Cardiac muscle cell (in vitro differentiated cells and primary cell): ENCODE measurements around the gene SRD5A2. TPM values are rescaled to one million over a fixed set of nuclear protein-coding genes. Genes with fewer than 3 reads are reported as not detected.

Source experiments
- DNase-seq, 2 donors: peaks; one replicate each; pipeline versions ENCODE4 v3.0.0 to v3.0.0-alpha.2; 2010 to 2017; ENCODE audit warnings: low read depth in 1 of 2, low spot score in 1 of 2
- H3K27ac ChIP-seq: fragments of 200-600 bp; sonication (generic); 2 replicates; pipeline ENCODE4 v1.5.1; 2016
- H3K27me3 ChIP-seq: fragments of 200-600 bp; sonication (generic); 2 replicates; pipeline ENCODE4 v1.6.0; 2016; ENCODE audit warnings: control low read depth
- H3K36me3 ChIP-seq: fragments of 200-600 bp; sonication (generic); 2 replicates; pipeline ENCODE4 v1.5.1; 2016; ENCODE audit warnings: control low read depth
- H3K4me1 ChIP-seq: fragments of 200-600 bp; sonication (generic); 2 replicates; pipeline ENCODE4 v1.8.1; 2017; ENCODE audit warnings: low read depth, mild to moderate bottlenecking, mixed run types
- H3K4me3 ChIP-seq: fragments of 200-600 bp; sonication (generic); 2 replicates; pipeline ENCODE4 v1.5.1; 2016; ENCODE audit warnings: mild to moderate bottlenecking
- H3K9me3 ChIP-seq: fragments of 200-600 bp; sonication (generic); 2 replicates; pipeline ENCODE4 v1.5.1; 2017; ENCODE audit warnings: low read depth, mild to moderate bottlenecking, control low read depth
- polyA plus RNA-seq: library from polyadenylated mRNA; unstranded; fragments of >200 nt; fragmentation: Nextera tagmentation; extraction: Ambion mirVana; gene quantifications from 2 replicates; pipeline ENCODE4 v1.2.1, GENCODE V29; 2016
- total RNA-seq: library from RNA; depleted of rRNA; stranded (reverse); fragments of >200 nt; gene quantifications from 2 replicates; pipeline ENCODE4 v1.2.3, GENCODE V29; 2016
- TF ChIP-seq, protein P1 (sequence below): IDR thresholded peaks from 2 replicates; pipeline ENCODE4 v1.5.1; 2012; ENCODE audit warnings: low read depth, mild to moderate bottlenecking, low read length

SRD5A2 gene, protein sequence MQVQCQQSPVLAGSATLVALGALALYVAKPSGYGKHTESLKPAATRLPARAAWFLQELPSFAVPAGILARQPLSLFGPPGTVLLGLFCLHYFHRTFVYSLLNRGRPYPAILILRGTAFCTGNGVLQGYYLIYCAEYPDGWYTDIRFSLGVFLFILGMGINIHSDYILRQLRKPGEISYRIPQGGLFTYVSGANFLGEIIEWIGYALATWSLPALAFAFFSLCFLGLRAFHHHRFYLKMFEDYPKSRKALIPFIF
- total RNA-seq (0.04 and 0.06 TPM in 2 replicates), polyA plus RNA-seq (not detected in 2 replicates)

DNA sequence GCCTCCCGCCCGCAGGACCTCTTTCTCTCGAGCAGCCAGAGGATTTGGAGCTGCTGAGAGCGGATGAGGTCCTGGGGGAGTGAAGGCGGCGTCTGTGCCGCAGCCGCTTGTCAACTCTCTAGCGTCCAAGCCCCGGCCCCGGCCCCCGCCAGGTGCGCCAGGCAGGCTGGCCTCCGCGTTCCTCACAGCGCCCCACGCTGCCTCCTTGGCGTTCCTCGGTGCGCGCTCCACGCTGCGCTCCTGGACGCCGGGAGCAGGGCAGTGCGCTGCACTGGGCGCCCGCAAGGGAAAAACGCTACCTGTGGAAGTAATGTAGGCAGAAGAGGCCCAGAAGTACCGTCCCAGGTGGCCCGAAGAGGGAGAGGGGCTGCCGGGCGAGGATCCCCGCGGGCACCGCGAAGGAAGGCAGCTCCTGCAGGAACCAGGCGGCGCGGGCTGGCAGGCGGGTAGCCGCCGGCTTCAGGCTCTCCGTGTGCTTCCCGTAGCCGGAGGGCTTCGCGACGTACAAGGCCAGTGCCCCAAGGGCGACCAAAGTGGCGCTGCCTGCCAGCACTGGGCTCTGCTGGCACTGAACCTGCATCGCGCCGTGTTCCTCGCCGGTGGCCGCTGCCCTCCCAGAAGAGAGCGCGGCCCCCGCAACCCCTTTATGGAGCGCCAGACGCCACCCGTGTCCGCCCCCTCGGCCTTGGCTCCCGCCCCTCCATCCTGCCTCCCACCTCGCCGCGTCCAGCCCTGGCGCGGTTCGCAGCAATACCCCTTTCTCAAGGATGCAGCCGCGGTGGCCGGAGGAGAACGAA is at the start of gene SRD5A2:
SRD5A2 (minus strand) TSS at position 618 of the 797 bp plus-strand sequence; CDS start at position 580, 38 bp downstream.
- no peaks in the 10 kb centered on the region for H3K9me3 ChIP-seq
- peaks cover 70% of the 10 kb centered on the region for H3K27me3 ChIP-seq

DNA sequence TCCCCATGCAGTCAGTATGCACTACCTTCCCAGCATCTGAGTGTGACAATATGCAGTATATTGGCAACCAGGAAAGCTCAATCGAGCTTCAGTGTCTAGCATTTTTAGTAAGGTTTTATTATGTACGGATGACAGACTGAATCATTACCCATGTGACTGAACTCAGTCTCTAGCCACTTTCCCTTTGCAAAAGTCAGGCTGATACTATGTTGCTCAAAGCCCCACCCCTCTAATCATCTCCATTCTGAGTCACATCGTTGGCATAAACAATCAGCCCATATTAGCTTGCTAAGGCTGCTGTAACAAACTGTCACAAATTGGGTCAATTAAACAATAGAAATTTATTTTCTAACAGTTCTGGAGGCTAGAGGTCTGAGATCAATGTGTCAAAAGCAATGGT is 25.8 kb upstream of the SRD5A2 start:
- no peaks in the 10 kb centered on the region for H3K36me3 ChIP-seq
- H3K27me3 ChIP-seq: no peaks in the 10 kb centered on the region
- no peak overlapping the region for H3K4me3 ChIP-seq
- no peaks in the 10 kb centered on the region for H3K9me3 ChIP-seq
- no peak overlapping the region for H3K27ac ChIP-seq
- DNase-seq: no peak
- H3K4me1 ChIP-seq: no peaks in the 10 kb centered on the region
- TF ChIP-seq, protein P1, sequence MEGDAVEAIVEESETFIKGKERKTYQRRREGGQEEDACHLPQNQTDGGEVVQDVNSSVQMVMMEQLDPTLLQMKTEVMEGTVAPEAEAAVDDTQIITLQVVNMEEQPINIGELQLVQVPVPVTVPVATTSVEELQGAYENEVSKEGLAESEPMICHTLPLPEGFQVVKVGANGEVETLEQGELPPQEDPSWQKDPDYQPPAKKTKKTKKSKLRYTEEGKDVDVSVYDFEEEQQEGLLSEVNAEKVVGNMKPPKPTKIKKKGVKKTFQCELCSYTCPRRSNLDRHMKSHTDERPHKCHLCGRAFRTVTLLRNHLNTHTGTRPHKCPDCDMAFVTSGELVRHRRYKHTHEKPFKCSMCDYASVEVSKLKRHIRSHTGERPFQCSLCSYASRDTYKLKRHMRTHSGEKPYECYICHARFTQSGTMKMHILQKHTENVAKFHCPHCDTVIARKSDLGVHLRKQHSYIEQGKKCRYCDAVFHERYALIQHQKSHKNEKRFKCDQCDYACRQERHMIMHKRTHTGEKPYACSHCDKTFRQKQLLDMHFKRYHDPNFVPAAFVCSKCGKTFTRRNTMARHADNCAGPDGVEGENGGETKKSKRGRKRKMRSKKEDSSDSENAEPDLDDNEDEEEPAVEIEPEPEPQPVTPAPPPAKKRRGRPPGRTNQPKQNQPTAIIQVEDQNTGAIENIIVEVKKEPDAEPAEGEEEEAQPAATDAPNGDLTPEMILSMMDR: no peak

More for the DNA sequence above, at the start of gene SRD5A2:
- TF ChIP-seq, protein P1: no peak
- Histone ChIP-seq H3K4me3 (no peak within 1 kb of the TSS), H3K4me1 (no peaks in the 10 kb centered on the region), H3K27ac (no peak within 1 kb of the TSS), H3K36me3 (no peaks in the 10 kb centered on the region)
- no peak for DNase-seq

DNA sequence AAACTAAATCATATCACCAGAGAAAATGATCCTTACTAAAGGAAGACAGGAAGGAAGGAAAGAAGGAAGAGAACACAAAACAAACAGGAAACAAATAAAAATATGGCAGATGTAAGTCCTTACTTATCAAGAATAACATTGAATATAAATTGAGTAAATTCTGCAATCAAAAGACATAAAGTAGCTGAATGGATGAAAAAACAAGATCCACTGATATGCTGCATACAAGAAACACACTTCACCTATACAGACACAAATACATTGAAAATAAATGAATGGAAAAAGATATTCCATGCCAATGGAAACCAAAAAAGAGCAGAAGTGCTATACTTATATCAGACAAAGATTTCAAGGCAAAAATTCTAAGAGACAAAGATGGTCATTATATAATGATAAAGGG is 18.0 kb upstream of the SRD5A2 start:
- no peak overlapping the region for H3K27ac ChIP-seq
- no peaks in the 10 kb centered on the region for H3K9me3 ChIP-seq
- H3K4me3 ChIP-seq: no peak overlapping the region
- no peaks in the 10 kb centered on the region for H3K36me3 ChIP-seq
- no peaks in the 10 kb centered on the region for H3K4me1 ChIP-seq
- TF ChIP-seq, protein P1: no peak
- H3K27me3 ChIP-seq: no peaks in the 10 kb centered on the region
- no peak for DNase-seq

DNA sequence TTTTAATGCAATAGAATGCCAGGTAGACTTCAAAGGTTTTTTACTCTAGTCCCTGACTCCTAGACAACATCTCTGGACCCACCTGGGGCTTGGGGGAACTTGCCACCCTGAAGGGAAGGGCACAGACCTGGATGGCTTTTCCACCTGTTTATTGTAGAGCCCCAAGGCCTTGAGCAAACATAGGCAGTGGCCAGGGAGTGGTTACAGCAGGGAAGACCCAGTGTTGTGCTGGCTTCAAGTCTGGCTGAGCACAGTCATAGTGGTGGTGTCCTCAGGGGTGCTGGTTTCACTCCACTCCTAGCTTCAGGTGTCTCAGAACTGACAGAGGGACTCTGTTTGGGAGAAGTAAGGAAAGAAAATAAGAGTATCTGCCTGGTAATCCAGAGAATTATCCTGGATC is 5.5 kb upstream of the SRD5A2 start:
- Histone ChIP-seq H3K4me1 (no peaks in the 10 kb centered on the region), H3K9me3 (no peaks in the 10 kb centered on the region), H3K36me3 (no peaks in the 10 kb centered on the region), H3K4me3 (no peak overlapping the region), H3K27ac (no peak overlapping the region), H3K27me3 (peaks cover 29% of the 10 kb centered on the region)
- no peak for DNase-seq
- TF ChIP-seq, protein P1: no peak

DNA sequence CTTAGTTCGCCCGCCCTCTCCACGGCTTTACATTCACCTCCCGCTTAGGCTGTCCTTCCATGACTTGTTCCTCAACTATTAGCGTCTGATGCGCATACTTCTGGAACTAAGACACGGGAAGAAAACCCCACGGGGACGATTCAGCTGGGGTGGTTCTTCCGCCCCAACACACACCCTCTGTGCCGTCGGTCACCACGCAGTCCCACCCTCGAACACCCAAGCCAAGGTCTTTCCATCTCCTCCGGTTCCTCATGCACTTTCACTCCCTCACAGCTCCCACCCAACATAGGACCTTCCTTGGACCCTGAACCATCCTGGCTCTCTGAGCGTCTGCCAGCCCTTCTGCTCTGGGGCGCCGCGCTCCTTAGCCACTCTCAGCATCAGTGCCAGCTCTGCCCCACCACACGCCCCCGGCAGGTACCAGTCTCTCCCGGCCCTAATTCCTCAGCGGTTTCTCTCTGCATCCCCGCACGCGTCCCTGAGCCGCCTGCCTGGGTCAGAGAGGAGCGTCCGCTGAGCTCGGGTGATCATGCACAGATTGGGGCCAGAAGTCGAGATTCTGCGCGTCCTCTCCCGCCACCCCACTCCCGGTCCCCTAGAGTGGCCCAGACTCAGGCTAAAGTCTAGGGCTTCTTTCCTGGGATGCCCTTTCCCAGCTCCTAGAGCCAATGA is 522 bp upstream of the SRD5A2 start:
- Histone ChIP-seq H3K27ac (no peak overlapping the region), H3K9me3 (no peaks in the 10 kb centered on the region), H3K36me3 (no peaks in the 10 kb centered on the region), H3K4me3 (no peak overlapping the region), H3K4me1 (no peaks in the 10 kb centered on the region), H3K27me3 (peaks cover 70% of the 10 kb centered on the region)
- no peak for DNase-seq
- TF ChIP-seq, protein P1: no peak
